Measurements from ENCODE around the gene EPN2. TPM values are rescaled to one million over a fixed set of nuclear protein-coding genes. Genes with fewer than 3 reads are reported as not detected.
A peak's percentile ranks its signal among the peaks of the same experiment; 100 is the strongest.

Gene EPN2
- total RNA-seq, 1 experiment from 2014 or later, result 9.0 TPM

DNA sequence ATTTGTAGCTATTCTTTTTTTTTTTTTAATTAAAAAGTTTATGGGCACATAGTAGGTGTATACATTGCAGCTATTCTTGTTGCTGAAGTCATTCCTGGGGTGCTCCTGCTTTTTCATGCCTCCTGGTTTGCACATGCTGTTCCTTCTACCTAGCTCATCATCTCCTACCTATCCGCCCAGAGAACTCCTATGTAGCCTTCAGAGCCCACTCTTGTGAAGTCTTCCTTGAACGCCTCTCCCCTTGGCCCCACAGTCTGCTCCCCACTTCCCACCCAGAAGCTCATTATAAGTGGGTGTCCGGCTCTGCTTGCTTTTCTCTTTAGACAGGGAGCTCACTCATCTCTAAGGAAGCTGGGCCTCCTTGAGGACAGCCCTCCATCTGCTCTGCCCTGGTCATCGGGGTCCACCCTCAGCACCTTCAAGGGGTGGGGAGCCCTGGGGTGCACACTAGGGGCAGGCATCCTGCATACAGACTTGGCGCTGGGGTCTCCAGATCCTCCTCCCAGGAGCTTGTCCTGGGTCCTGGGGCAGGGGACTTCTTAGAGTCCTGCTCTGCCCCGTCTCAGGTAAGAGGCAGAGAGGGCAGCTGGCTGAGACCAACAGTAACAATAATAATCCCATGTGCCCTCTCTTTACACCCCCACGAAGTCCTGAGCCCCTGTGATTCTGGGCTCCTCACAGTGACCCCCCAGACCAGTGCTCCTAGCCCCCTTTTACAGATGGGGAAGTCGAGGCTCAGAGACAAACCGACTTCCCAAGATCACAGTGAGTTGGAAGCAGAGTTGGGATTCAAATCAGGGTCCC, 128.9 kb downstream of the EPN2 start:
- no peak for DNase-seq (ENCODE audit: low read depth)

DNA sequence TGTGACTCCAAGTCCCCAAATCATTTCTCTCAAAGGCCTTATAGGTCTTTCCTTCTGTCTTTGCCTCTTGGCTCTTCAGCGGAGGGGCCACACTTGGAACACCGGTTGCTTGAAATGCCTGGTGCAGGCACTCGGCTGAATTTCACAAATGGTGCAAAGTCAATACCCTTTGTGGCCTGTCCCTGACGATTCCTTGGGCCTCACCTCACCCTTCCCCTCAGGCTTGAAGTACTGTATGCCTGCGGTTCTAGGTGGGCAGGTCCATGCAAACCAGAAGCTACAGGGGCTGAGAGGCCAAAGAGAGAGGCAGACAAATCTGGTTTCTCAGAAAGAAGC, 129.4 kb downstream of the EPN2 start:
- no peak for DNase-seq (ENCODE audit: low read depth)

DNA sequence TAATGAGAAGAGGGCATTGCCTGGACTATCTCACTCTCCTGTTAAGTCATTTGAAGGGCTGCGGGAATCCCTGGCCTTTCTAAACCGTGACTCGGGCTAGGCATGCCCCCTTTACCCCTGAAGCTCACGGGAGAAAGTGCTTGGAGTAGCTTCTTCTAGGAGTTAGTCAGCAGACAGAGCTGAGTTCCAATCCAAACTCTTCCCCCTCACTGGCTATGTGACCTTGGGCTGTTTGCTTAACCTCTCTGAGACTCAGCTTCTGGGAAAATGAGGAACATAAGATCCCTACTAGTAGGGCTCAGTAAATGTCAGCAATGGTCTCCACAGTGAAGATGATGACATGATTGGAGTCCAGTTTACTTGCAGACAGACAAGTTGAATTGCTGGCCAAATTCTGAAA, 131.1 kb downstream of the EPN2 start:
- DNase-seq (ENCODE audit: low read depth), result no peak

DNA sequence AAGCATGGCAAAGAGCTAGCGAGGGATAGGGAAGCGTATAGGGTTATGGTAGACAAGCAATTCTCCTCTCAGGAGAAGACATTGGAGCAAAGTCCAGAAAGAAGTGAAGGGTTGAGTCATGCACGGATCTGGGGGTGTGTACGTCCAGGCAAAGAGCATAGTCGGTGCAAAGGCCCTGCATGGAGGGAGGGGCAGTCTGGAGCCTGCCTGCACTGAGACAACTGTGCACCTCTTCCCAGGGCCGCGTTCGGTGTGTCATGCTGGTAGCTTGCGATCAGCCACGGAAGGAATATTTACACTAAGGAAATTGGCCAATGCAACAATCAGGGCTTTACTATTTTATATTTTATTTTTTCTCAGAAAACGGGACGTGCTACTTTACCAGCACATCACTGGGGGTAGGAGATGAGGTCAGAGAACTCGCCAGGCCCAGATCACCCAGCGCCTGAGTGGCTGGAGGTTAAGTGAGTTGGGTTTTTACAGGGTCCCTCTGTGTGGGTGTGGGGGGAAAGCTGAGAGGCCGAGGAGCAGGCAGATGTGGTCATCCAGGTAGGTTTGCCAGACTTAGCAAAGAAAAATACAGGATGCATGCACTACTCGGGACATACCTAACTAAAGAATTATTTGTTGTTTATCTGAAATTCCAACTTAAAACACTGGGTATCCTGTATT, 132.1 kb downstream of the EPN2 start:
- no peak for DNase-seq (ENCODE audit: low read depth)

DNA sequence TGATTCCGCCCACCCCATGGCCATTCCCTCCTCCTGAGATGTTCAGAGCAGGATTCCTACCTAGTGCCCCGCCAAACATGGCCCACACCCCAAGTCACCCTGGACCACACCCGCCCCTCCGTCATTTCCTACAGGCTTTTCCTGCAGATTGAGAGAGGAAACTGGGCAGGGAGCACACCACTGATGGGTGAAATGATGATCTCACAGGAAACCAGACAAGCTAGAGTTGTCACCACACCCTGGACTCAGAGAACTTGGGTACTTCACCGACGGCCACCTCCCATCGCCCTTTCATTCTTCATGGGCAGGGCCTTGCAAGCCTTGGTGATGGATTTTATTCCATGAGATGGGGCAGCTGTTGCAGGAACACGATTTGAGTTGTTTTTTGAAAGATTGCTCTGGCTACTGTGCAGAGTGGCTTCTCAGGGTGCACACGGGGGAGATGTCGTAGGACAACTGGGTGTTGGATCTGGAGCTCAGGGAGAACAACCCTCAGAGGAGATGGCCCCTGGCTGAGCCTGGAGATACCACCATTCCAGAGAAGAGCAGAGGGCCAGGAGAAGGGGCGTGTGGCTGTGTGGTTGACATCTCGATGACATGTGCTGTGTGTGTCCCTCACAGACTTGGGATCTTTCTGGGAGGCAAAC, 132.8 kb downstream of the EPN2 start:
- DNase-seq (ENCODE audit: low read depth), result no peak

DNA sequence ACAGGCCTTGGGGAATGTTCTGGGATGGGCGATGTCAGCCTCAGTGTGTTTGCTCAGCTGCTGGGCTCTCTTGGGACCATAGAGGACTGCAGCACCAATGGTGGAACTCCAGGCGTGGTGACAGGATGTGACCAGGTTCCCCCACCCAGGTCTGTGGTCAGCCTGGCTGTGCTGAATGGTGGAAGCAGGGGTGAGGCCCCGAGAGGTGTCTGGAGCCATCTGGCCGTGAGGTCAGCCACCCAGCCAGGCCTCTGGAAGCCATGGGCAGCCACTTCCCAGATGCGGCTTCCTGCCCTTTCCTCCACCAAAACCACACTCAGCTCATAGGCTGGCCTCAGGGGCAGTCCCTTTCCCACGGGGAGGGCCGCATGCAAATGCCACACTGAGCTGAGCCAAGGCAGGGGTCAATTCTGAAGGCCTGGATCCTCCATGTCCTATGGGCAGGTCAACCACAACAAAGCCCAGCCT, 133.4 kb downstream of the EPN2 start:
- peak; percentile 93 for DNase-seq (ENCODE audit: low read depth)

DNA sequence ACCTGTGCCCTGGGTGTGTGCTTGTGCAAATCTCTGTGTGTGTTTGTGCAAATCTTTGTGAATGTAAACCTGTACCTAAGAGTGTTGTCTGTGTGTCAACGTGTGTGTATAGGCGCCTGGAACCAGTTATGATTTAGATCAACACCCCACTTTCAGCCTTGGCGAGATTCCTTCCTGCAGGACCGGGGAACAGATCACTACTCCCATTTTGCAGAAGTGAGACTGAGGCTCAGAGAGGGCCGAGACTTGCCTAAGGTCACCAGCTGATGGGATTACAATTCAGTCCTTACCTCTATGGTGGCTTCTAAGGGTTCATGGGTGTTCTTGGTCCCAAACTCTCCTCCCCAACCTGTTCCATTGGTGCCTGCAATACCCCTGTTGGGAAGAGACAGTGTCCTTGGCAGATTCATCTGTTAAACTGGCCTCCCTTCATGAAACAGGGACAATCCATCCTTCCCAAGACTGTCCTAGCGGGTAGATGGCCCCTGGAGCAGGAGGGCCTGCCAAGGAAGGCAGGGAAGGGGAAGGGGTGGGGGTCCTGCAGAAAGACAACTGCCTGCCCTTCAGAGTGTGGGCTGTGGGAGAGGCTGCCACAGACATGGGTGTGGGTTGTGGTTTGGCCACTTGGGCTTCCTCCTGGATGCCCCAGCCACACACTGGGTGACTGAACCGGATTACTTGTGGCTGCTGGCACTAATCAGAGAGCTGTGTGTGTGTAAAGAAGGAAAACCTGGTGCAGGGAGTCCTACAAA, 134.3 kb downstream of the EPN2 start:
- peak; percentile 20 for DNase-seq (ENCODE audit: low read depth)

DNA sequence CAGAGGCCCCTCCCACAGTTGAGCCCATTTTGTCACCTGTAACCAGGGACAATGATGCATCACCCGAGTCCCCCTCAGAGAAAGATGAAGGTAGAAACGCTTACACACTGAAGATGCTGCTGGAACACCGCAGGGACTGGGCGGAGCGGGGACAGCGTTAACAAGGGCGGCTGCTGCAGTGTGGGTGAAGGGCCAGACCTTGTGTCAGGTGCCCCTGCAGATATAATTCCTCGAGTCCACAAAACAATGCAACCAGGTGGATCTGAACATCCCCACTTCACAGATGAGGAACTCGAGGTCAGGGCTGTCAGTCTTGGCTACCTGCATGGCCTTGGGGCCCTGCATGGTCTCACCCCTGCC, 134.8 kb downstream of the EPN2 start:
- no peak for DNase-seq (ENCODE audit: low read depth)

DNA sequence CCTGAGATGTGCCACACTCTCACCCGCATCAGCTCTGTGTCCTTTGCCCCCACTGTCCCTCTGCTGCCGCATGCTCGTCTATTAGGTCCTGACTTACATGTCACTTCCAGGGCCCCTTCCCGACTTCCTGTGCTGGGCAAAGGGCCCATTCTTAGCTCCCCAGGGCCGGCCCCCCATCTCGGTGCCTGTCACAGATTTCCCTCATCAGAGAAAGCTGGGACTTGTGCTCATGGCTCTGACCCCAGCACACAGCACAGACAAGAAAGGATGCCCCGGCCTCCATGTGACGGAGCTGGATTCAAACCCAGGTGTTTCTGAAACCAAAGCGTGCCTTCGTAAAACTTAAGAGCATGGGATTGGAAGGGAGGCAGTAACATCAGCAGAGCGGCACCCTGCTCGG, 135.3 kb downstream of the EPN2 start:
- no peak for DNase-seq (ENCODE audit: low read depth)

DNA sequence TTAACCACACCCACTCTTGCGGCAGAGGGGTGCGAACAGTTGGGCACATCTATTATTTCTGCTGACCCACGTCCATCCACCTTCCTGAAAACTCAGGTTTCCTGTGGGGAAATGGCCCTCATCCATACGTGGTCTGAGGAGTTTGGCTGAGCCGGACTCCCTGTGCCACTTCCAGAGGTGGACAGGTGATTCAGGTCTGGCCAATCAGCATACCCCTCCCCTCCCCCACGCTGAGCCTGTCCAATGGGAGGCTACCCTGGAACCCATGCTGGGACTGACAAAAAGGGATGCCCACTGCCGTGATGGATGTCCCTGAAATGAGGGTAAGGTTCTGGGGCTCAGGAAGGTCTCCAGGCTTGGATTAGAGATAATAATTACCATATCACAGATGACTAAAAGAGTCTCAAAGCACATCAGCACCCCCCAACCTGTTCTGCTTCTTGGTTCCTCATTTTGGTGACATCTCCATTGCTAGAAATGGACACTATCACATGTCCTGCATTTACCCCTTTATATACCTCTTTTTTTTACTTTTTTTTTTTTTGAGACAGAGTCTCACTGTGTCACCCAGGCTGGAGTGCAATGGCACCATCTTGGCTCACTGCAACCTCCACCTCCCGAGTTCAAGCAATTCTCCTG, 135.8 kb downstream of the EPN2 start:
- DNase-seq (ENCODE audit: low read depth), result no peak

DNA sequence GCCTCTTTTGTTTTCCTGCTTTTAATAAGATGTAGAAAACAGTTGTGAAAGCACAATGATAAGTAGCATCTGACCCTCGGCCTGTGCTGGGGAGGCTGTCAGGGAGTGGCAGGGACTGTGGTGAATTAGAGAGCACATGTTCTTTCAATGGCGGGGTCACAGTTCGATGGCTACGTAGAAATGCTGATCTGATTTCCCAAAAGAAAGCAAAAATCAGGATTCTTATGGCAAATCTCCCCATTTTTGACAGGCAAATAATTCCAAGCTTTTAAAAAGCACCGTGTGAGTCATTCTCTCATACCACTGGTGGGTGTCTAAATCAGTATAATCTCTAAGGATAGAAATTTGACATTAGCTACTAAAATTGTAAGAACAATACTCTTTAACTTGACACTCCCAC, 137.0 kb downstream of the EPN2 start:
- DNase-seq (ENCODE audit: low read depth), result no peak

DNA sequence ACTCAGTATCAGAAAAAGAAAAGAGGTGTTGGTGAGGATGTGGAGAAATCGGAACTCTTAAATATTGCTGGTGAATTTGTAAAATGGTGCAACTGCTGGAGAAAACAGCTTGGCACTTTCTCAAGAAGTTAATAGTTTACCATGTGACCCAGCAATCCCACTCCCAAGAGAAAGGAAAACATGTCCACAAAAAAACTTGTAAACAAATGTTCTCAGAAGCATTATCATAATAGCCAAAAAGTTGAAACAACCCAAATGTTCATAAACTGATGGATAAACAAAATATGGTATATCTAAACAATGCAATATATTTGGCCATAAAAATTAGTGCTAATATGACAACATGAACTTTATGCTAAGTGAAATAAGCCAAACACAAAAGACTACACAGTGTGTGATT, 138.6 kb downstream of the EPN2 start:
- no peak for DNase-seq (ENCODE audit: low read depth)

DNA sequence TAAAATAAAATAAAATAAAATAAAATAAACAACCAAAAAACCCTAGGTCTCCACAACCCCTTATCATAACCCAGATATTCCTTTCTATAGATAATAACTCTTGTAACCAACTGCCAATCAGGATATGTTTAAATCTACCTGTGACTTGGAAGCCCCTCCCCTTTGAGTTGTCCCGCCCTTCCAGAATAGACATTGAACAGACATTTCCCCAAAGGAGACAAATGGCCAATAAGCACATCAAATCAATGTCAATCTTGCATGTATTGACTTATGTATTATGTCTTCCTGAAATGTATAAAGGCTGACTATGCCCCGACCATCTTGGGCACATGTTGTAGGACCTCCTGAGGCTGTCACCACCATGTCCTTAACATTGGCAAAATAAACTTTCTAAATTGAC, 139.6 kb downstream of the EPN2 start:
- DNase-seq (ENCODE audit: low read depth), result no peak

DNA sequence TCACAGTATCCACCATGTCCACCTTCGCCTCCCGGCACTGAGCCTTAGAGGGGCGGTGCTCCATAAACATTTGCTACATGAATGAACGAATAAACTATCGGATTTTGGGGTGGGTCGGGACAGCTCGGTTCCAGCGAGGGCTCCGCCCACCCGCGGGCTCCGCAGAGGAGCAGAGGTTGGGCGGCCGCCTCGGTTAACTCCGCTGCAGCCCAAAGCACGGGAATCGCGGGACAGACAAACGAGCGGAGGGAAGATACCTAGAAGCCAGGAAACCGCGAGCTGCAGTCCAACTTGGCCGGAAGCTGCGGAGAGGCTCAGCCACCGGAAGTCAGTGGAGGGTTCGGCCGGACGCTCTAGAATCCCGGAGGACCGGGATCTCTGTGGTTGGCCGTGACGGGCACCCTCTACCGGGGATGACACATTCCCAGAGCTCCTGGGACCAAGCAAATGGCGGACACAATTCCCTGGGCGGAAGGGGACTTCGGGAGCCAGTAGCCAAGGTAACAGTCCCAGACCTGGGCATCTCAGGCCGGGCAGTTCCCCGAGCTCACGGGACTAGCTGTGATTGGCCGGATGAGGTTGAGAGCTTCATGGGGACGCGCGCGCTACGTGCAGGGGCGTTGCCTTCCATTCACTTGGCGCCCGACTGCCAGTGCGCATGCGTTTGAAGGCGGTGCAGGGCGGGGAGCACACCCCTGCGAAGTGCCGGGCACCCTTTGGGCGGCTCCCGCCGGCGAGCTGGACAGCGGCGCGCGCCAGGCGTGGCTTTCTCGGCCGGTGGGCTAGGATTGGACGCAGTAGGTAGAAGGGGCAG, 140.6 kb downstream of the EPN2 start:
- peak; percentile 97 for DNase-seq (ENCODE audit: low read depth)

DNA sequence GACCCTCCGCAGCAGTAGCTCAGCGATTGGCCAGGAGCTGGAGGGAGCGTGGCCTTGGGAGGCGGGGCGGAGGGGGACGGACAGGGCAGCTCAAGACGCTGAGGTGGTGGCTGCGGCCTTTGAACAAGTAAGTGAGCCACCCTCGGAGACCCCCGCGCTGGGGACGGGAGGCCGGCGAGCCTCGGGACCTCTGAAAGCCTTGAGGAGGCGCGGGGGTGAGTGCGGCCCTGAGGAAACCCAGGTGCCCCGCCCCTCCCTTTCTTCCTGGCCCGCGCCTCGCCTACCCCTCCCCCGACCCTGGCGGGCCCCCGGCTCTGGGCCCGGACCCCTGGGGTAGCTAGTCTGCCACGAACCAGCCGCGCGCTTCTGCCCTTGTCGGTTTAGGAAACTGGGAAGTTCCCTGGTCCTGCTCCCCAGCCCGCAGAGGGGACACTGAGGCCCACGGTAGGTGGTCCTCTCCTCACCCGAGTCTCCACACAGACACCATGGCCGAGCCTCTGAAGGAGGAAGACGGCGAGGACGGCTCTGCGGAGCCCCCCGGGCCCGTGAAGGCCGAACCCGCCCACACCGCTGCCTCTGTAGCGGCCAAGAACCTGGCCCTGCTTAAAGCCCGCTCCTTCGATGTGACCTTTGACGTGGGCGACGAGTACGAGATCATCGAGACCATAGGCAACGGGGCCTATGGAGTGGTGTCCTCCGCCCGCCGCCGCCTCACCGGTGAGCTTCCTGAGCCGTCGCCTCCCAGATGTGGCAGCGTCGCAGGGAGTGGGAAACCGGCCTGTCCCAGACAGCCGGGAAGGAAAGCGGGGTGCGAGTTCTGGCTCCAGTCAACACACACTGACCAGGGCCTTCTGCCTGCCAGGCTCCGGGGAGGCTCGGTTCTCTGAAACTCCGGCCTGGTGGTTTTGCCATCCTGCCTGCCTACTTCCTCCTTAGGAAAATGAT, 141.5 kb downstream of the EPN2 start, which contains the start of gene MAPK7:
Gene MAPK7 (plus strand): TSS at position 83 of the 945 bp plus-strand sequence. CDS start 403 bp downstream, at position 486.
- no peak for DNase-seq (ENCODE audit: low read depth)

DNA sequence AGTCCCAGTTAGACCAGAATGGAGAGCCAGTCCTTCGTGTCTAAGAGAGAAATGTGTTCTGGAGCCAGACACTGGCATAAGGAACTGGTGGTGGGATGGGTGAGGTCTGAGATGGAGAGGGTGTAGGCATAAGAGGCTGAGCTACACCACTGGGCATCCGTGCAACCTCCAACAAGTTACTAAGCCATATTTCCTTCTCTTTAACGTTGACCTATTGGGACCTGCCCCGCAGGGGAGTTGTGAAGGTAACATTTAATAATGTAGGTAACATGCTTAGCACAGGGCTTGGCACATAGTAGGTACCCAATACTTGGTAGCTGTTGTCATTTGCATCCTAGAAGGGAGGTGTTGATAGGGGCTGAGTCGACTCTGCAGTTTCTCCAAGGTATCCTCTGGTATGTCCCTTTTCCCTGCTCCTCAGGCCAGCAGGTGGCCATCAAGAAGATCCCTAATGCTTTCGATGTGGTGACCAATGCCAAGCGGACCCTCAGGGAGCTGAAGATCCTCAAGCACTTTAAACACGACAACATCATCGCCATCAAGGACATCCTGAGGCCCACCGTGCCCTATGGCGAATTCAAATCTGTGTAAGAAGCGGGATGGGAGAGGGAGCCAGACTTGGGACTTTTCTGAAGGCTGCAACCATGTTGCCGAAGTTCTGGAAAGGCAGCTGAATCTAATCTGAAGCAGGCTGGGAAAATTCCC, 142.3 kb downstream of the EPN2 start:
- DNase-seq (ENCODE audit: low read depth), result no peak

DNA sequence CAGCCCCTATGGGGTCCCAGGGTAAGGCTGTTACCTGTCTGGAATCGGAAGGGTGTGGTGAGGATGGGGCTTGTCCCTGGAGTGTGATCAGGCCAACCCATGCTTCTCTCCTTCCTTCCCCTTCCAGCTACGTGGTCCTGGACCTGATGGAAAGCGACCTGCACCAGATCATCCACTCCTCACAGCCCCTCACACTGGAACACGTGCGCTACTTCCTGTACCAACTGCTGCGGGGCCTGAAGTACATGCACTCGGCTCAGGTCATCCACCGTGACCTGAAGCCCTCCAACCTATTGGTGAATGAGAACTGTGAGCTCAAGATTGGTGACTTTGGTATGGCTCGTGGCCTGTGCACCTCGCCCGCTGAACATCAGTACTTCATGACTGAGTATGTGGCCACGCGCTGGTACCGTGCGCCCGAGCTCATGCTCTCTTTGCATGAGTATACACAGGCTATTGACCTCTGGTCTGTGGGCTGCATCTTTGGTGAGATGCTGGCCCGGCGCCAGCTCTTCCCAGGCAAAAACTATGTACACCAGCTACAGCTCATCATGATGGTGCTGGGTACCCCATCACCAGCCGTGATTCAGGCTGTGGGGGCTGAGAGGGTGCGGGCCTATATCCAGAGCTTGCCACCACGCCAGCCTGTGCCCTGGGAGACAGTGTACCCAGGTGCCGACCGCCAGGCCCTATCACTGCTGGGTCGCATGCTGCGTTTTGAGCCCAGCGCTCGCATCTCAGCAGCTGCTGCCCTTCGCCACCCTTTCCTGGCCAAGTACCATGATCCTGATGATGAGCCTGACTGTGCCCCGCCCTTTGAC, 143.5 kb downstream of the EPN2 start:
- no peak for DNase-seq (ENCODE audit: low read depth)

DNA sequence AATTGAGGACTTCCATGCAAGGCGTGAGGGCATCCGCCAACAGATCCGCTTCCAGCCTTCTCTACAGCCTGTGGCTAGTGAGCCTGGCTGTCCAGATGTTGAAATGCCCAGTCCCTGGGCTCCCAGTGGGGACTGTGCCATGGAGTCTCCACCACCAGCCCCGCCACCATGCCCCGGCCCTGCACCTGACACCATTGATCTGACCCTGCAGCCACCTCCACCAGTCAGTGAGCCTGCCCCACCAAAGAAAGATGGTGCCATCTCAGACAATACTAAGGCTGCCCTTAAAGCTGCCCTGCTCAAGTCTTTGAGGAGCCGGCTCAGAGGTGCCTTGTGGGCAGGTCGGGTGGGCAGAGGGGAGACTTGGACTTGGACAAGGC, 144.2 kb downstream of the EPN2 start:
- DNase-seq (ENCODE audit: low read depth), result no peak

Measured in RPMI7951 (cell line).